Progenitor cell of endocrine pancreas (in vitro differentiated cells): Measurements from ENCODE around the gene CD300H. TPM values are rescaled to one million over a fixed set of nuclear protein-coding genes. Genes with fewer than 3 reads are reported as not detected.

ENCODE experiments used
- DNase-seq: peaks from one replicate; pipeline ENCODE4 v3.0.0; 2021; ENCODE audit warnings: low spot score; ENCODE audit not compliant: unreplicated experiment
- H3K27ac Mint-ChIP-seq: 2 replicates; pipeline ENCODE4 v1.8.0; 2021; ENCODE audit warnings: mild to moderate bottlenecking, moderate library complexity, mixed read lengths
- H3K27me3 Mint-ChIP-seq: 2 replicates; pipeline ENCODE4 v1.8.0; 2021; ENCODE audit warnings: mixed read lengths
- H3K36me3 Mint-ChIP-seq: 2 replicates; pipeline ENCODE4 v1.8.0; 2022; ENCODE audit warnings: mixed read lengths; ENCODE audit not compliant: insufficient read depth
- H3K4me1 Mint-ChIP-seq: 2 replicates; pipeline ENCODE4 v1.8.0; 2021; ENCODE audit warnings: low read depth, mixed read lengths
- H3K4me3 Mint-ChIP-seq: 2 replicates; pipeline ENCODE4 v1.8.0; 2021; ENCODE audit warnings: low read depth, mild to moderate bottlenecking, moderate library complexity, mixed read lengths
- H3K9me3 Mint-ChIP-seq: 2 replicates; pipeline ENCODE4 v1.8.0; 2021; ENCODE audit warnings: low read depth, mixed read lengths
- total RNA-seq: library from RNA; stranded (reverse); gene quantifications from 2 replicates; pipeline ENCODE4 v1.2.1, GENCODE V29; 2021
- TF ChIP-seq, protein P1 (sequence below): fragments of 200-600 bp; sonication (generic); IDR thresholded peaks from one replicate; pipeline ENCODE4 v1.5.0; 2021; ENCODE audit warnings: antibody characterized with exemption, mild to moderate bottlenecking; ENCODE audit not compliant: unreplicated experiment

The CD300H gene
- total RNA-seq, 1 donor from 2014 or later: not detected

DNA sequence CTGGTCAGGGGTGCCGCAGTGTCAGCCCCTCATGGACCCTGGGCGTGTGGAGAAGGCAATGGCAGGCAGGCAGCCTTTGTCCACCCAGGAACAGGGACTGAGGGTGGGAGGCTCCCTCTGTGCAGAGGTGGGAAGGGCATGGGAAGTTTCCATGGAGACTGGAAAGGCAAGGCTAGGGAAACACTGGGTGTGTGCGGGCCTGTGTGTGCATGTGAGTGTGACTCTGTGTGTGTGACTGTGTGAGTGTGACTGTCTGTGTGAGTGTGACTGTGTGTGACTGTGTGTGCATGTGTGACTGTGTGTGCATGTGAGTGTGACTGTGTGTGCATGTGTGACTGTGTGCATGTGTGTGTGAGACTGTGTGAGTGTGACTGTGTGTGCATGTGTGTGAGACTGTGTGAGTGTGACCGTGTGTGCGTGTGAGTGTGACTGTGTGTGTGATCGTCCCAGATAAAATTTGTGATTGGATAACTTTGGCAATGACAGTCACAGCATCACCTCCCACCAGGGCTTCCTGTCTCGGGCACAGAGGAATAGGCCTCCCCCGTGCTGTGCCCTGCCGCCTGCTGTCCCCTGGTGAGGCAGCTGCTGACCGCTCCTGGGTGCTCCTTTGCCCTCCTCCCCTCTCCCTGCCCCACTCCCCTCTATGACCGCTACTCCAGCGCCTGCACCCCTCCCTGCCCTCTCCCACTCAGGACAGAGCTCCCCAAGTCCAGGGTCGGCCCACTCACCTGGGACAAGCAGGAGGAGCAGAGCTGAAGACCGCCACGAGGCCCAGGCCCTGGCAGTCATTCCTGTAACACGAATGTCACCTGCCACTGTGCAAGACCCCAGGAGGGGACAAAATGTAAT is 22.1 kb downstream of the CD300H start:
- TF ChIP-seq, protein P1, sequence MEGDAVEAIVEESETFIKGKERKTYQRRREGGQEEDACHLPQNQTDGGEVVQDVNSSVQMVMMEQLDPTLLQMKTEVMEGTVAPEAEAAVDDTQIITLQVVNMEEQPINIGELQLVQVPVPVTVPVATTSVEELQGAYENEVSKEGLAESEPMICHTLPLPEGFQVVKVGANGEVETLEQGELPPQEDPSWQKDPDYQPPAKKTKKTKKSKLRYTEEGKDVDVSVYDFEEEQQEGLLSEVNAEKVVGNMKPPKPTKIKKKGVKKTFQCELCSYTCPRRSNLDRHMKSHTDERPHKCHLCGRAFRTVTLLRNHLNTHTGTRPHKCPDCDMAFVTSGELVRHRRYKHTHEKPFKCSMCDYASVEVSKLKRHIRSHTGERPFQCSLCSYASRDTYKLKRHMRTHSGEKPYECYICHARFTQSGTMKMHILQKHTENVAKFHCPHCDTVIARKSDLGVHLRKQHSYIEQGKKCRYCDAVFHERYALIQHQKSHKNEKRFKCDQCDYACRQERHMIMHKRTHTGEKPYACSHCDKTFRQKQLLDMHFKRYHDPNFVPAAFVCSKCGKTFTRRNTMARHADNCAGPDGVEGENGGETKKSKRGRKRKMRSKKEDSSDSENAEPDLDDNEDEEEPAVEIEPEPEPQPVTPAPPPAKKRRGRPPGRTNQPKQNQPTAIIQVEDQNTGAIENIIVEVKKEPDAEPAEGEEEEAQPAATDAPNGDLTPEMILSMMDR: no peak
- Mint-ChIP-seq H3K27ac (peak overlapping the region; percentile 17), H3K27me3 (peaks cover 28% of the 10 kb centered on the region), H3K4me3 (no peak overlapping the region), H3K4me1 (peaks cover 2% of the 10 kb centered on the region), H3K36me3 (no peaks in the 10 kb centered on the region), H3K9me3 (no peaks in the 10 kb centered on the region)
- DNase-seq: no peak

DNA sequence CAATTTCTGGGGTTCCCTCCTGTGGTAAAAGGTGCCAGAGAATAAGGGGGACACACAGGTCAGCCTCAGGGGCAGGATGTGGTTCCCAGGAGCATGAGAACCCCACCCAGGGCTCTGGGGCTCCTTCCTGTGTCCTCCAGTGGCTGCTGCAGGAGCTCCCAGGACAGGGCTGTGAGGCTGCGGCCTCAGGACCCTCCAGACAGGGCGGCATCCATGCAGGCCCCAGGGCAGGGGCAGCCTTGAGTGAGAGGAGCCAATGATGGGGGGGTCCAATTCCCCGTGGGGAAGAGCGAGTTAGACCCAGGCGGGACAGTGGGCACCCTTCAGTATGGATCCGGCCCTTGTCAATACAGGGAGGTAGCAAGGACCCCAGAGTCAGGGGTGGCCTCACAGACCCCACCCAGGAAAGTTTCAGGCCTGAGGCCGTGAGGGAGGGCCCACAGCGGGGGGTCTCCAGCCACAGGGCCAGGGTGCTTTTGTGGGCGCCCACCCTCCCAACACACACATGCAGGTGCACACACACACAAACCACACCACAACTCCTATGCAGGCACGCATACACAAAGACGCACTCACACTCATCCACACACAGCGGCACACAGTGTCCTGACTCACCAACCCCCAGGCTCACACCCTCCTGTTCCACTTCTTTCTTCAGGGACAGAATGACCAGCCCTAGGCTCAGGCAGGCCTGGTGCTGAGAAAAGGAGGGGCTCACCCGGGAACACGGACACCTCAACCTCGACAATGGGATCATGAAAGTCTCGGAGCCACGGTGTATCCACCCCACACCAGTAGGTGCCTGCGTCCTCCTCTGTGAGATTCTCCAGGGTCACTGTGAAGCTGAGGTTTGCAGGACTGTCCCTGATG is 23.2 kb downstream of the CD300H start:
- Mint-ChIP-seq H3K36me3 (no peaks in the 10 kb centered on the region), H3K27me3 (peaks cover 35% of the 10 kb centered on the region), H3K4me3 (no peak overlapping the region), H3K9me3 (no peaks in the 10 kb centered on the region), H3K4me1 (peaks cover 2% of the 10 kb centered on the region), H3K27ac (no peak overlapping the region)
- TF ChIP-seq, protein P1: no peak
- DNase-seq: no peak

DNA sequence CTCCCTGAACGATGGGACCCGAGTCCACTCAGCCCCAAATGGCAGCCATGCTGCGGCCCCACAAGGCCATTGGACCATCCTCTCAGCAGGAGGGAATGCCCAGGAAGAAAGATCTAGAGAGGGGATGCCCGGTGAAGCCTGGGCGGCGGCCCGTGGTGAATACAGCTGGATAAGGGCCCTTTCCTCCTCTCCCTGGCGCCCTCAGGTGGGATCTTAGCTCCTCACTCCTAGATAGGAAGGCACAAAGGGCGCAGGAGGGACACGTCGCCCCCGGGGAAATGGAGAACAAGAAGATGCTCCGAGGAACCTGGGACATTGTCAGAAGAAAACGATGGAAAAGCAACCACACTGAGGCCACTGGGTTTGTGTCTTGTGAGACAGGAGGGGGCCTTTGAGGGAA is 23.9 kb downstream of the CD300H start:
- no peak for DNase-seq
- TF ChIP-seq, protein P1: no peak
- peaks cover 33% of the 10 kb centered on the region for H3K27me3 Mint-ChIP-seq
- no peak overlapping the region for H3K4me3 Mint-ChIP-seq
- H3K4me1 Mint-ChIP-seq: peaks cover 2% of the 10 kb centered on the region
- H3K36me3 Mint-ChIP-seq: no peaks in the 10 kb centered on the region
- H3K27ac Mint-ChIP-seq: no peak overlapping the region
- H3K9me3 Mint-ChIP-seq: no peaks in the 10 kb centered on the region

DNA sequence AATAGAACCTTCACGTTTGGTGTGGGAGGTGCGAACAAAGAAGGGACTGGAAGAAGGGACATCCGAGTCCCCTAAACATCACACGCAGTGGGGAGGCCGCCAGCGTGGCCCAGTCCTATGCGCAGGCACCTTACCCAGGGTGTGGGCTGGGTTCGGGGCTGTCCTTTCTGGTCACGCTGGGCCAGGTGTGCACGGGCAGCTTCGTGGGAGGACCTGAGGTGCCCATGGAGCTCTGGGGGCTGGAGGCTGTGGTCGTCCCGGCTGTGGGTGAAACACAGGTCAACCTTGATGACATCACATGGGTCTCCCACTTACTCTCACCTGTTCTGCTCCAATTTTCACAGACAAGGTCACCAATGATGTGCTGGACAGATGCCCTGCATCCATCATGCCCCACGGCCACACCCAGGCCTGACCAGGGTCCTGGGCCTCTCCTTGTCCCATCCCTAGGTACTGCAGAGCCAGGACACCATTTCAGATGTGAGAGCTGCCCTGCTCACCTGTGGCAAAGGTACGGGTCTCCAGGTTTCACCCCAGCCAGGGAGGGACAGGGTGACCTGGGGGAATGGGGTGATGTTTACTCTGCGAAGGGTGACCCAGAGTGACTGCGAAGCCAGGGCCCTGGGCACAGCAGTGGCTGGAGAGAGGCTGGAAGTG is 24.5 kb downstream of the CD300H start:
- no peaks in the 10 kb centered on the region for H3K36me3 Mint-ChIP-seq
- no peaks in the 10 kb centered on the region for H3K9me3 Mint-ChIP-seq
- no peak for DNase-seq
- no peak overlapping the region for H3K4me3 Mint-ChIP-seq
- H3K4me1 Mint-ChIP-seq: peaks cover 2% of the 10 kb centered on the region
- H3K27ac Mint-ChIP-seq: no peak overlapping the region
- H3K27me3 Mint-ChIP-seq: peaks cover 33% of the 10 kb centered on the region
- TF ChIP-seq, protein P1: no peak

DNA sequence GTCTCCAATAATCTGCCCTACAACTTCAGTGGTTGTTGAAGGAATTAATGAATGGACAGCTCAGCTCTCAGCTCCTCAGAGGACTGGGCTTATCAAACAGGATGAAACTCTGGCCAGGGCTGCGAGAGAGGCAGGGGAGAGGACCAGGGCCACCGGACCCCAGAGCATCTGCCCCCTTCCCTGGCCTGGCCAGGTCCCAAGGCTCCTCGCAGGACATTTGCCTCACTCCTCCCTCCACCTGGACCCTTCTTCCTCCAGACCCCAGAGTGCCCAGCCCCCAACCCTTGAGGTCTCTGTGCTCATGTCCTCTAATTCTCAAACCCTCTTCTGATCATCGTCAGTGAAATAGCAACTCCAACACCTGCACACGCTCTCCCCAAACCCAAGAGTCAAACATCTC is 25.1 kb downstream of the CD300H start:
- Mint-ChIP-seq H3K27ac (no peak overlapping the region), H3K36me3 (no peaks in the 10 kb centered on the region), H3K27me3 (peaks cover 32% of the 10 kb centered on the region), H3K9me3 (no peaks in the 10 kb centered on the region), H3K4me3 (no peak overlapping the region), H3K4me1 (peaks cover 2% of the 10 kb centered on the region)
- DNase-seq: no peak
- TF ChIP-seq, protein P1: no peak
